SK-N-SH treated with all-trans-retinoic acid at 6 μM for 48 hours (cell line): ENCODE results near the gene CYP4V2.

Experiments
- ATAC-seq: fragments of 200-7000 bp; cut with Tn5 transposase; 3 replicates; pipeline ENCODE4 v1.9.1; 2020; ENCODE audit warnings: mild to moderate bottlenecking, moderate library complexity
- ARNTL ChIP-seq: fragments of 450-650 bp; formaldehyde crosslinking; IDR thresholded peaks from 2 replicates; pipeline ENCODE4 v1.5.0; 2020; ENCODE audit warnings: low read depth, mild to moderate bottlenecking, moderate library complexity, borderline replicate concordance
- PPARA ChIP-seq: fragments of 250-450 bp; sonication (Bioruptor Pico); IDR thresholded peaks from 2 replicates; pipeline ENCODE4 v1.5.0; 2020; ENCODE audit warnings: mild to moderate bottlenecking, borderline replicate concordance
- RARB ChIP-seq: fragments of 250-450 bp; sonication (Bioruptor Pico); IDR thresholded peaks from 2 replicates; pipeline ENCODE4 v1.8.0; 2021; ENCODE audit warnings: mild to moderate bottlenecking, moderate library complexity
- ZFP30 ChIP-seq: fragments of 450-650 bp; formaldehyde crosslinking; IDR thresholded peaks from 2 replicates; pipeline ENCODE4 v1.5.0; 2022; ENCODE audit warnings: mild to moderate bottlenecking, moderate library complexity
- ZNF565 ChIP-seq: fragments of 450-650 bp; formaldehyde crosslinking; conservative IDR thresholded peaks from 2 replicates; pipeline ENCODE4 v1.5.0; 2020; ENCODE audit warnings: low read depth, mild to moderate bottlenecking, moderate library complexity
- ZNF70 ChIP-seq: fragments of 450-650 bp; formaldehyde crosslinking; IDR thresholded peaks from 2 replicates; pipeline ENCODE4 v1.5.0; 2020; ENCODE audit warnings: mild to moderate bottlenecking, moderate library complexity
- TF ChIP-seq, protein P1 (sequence below): fragments of 250-450 bp; sonication (Bioruptor Pico); IDR thresholded peaks from 2 replicates; pipeline ENCODE4 v1.8.0; 2021; ENCODE audit warnings: low read depth, mild to moderate bottlenecking, moderate library complexity, borderline replicate concordance

Gene CYP4V2

DNA sequence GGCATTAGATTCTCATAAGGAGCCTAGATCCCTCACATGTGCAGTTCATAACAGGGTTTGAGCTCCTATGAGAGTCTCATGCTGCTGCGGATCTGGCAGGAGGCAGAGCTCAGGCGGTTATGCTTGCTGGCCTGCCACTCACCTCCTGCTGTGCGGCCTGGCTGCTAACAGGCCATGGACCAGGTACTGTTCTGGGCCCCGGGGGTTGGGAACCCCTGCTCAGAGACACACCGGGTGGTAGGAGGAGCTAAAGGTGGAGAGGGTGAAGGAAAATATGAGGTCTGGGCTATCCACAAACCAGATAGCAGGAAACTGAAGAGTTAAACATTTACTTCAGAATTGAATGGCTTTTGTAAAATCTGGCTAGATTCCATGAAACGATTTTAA is 68.7 kb downstream of the CYP4V2 start:
- TF ChIP-seq ZNF70 (CRISPR knock-in tag), result no peak
- TF ChIP-seq ARNTL (CRISPR knock-in tag), result no peak
- TF ChIP-seq PPARA (CRISPR knock-in tag), result no peak
- TF ChIP-seq ZFP30 (CRISPR knock-in tag), result no peak
- TF ChIP-seq ZNF565 (CRISPR knock-in tag), result no peak
- TF ChIP-seq, protein P1, sequence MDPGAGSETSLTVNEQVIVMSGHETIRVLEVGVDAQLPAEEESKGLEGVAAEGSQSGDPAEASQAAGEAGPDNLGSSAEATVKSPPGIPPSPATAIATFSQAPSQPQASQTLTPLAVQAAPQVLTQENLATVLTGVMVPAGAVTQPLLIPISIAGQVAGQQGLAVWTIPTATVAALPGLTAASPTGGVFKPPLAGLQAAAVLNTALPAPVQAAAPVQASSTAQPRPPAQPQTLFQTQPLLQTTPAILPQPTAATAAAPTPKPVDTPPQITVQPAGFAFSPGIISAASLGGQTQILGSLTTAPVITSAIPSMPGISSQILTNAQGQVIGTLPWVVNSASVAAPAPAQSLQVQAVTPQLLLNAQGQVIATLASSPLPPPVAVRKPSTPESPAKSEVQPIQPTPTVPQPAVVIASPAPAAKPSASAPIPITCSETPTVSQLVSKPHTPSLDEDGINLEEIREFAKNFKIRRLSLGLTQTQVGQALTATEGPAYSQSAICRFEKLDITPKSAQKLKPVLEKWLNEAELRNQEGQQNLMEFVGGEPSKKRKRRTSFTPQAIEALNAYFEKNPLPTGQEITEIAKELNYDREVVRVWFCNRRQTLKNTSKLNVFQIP, result no peak
- TF ChIP-seq RARB (CRISPR knock-in tag), result no peak
- no peak for ATAC-seq
